K562 (cell line): ENCODE data around the gene CDT1. TPM values are rescaled to one million over a fixed set of nuclear protein-coding genes. Genes with fewer than 3 reads are reported as not detected.

Source experiments
- ATAC-seq: fragments of 200-7000 bp; cut with Tn5 transposase; 3 replicates; pipeline ENCODE4 v1.9.1; 2020; ENCODE audit warnings: moderate library complexity
- BruUV-seq: library from RNA; stranded (reverse); fragments of 400-500 nt; replicated peaks from 2 replicates; lab custom pipeline; 2021; lab: Mats Ljungman, UMichigan
- CTCF ChIA-PET: fragments of 300-600 bp; formaldehyde crosslinking; extraction: SDS; loops from one replicate; lab custom pipeline; 2021; ENCODE audit warnings: low intra/inter-chr PET ratio; lab: Yijun Ruan, JAX
- POLR2A ChIA-PET: fragments of 300-600, 350-650 bp; sonication (Branson Sonifier 250); formaldehyde crosslinking; extraction: SDS; loops from one replicate; lab custom pipeline; 2021; ENCODE audit warnings: antibody characterized with exemption, inconsistent platforms; lab: Yijun Ruan, JAX
- DNase-seq, 4 experiments: peaks; one replicate each; pipeline versions ENCODE4 v3.0.0 to v3.0.0-alpha.2; 2011 to 2018; ENCODE audit warnings: low spot score in 3 of 4, mixed read lengths in 3 of 4; ENCODE audit errors: extremely low read depth in 1 of 4
- FAIRE-seq: peaks from 2 replicates; lab custom pipeline; 2011; peaks lifted over from hg19 to GRCh38; lab: Jason Lieb, UNC
- H2AFZ ChIP-seq: 2 replicates; pipeline ENCODE4 v1.6.0; 2011; ENCODE audit warnings: low read depth, low read length, control low read depth, inconsistent platforms
- H3K27ac ChIP-seq: fragments of 200-600 bp; 3 replicates; pipeline ENCODE4 v1.8.0; 2011; ENCODE audit warnings: low read depth, mild to moderate bottlenecking, control low read depth, inconsistent platforms, low read length, moderate library complexity, mixed read lengths; ENCODE audit errors: extremely low read depth
- H3K27me3 ChIP-seq, 2 experiments: fragments of 300-600 bp in 1 of 2; 2 replicates in 1 of 2; 3 replicates in 1 of 2; pipeline versions ENCODE4 v1.6.0 to v1.8.0; 2011; ENCODE audit warnings: inconsistent platforms in 2 of 2, low read length in 2 of 2, mild to moderate bottlenecking in 1 of 2, mixed read lengths in 1 of 2, moderate library complexity in 1 of 2; ENCODE audit not compliant: control insufficient read depth in 2 of 2, insufficient read depth in 2 of 2
- H3K36me3 ChIP-seq: fragments of 300-600 bp; 3 replicates; pipeline ENCODE4 v1.8.0; 2011; ENCODE audit warnings: mild to moderate bottlenecking, low read length, inconsistent platforms; ENCODE audit not compliant: control insufficient read depth, insufficient read depth
- H3K4me1 ChIP-seq, 2 experiments: fragments of 200-600 bp in 1 of 2; replicated peaks in 1 of 2; 2 replicates in 1 of 2; 3 replicates in 1 of 2; pipeline versions ENCODE4 v1.5.1 to v1.8.0; 2011; ENCODE audit warnings: inconsistent platforms in 2 of 2, low read length in 2 of 2, mild to moderate bottlenecking in 1 of 2, mixed read lengths in 1 of 2, moderate library complexity in 1 of 2; ENCODE audit not compliant: control insufficient read depth in 2 of 2, insufficient read depth in 2 of 2
- H3K4me2 ChIP-seq: 2 replicates; pipeline ENCODE4 v1.6.1; 2011; ENCODE audit warnings: low read length, control low read depth, inconsistent platforms, mixed read lengths; ENCODE audit not compliant: insufficient read depth
- H3K4me3 ChIP-seq: fragments of 200-600 bp; sonication (generic), shearing (Covaris generic); 2 replicates; pipeline ENCODE4 v1.5.1; 2016; ENCODE audit warnings: control low read depth, inconsistent platforms
- H3K79me2 ChIP-seq: fragments of 200-600 bp; 3 replicates; pipeline ENCODE4 v1.8.0; 2011; ENCODE audit warnings: low read length, inconsistent platforms; ENCODE audit not compliant: control insufficient read depth, insufficient read depth
- H3K9ac ChIP-seq, 2 experiments: 2 replicates each; pipeline versions ENCODE4 v1.6.0 to v1.6.1; 2011; ENCODE audit warnings: low read depth in 2 of 2, low read length in 2 of 2, control low read depth in 1 of 2, inconsistent platforms in 1 of 2, mild to moderate bottlenecking in 1 of 2, mixed read lengths in 1 of 2; ENCODE audit not compliant: insufficient read depth in 1 of 2
- H3K9me1 ChIP-seq: one replicate; pipeline ENCODE4 v1.6.0; 2011; ENCODE audit warnings: inconsistent platforms, mild to moderate bottlenecking, low read length, moderate library complexity; ENCODE audit not compliant: control insufficient read depth, insufficient read depth
- H3K9me3 ChIP-seq: replicated peaks from 2 replicates; pipeline ENCODE4 v1.5.1; 2011; ENCODE audit warnings: low read depth, low read length, inconsistent platforms; ENCODE audit not compliant: control insufficient read depth, insufficient read depth
- H4K20me1 ChIP-seq: replicated peaks from 2 replicates; pipeline ENCODE4 v1.6.1; 2011; ENCODE audit warnings: low read length, inconsistent platforms, mixed read lengths; ENCODE audit not compliant: control insufficient read depth, insufficient read depth
- DIDO1 ChIP-seq: fragments of 450-650 bp; IDR thresholded peaks from 2 replicates; pipeline ENCODE4 v1.6.1; 2016; ENCODE audit warnings: low read depth, missing biosample characterization, missing genetic modification characterization
- EP300 ChIP-seq: IDR thresholded peaks from 2 replicates; pipeline ENCODE4 v1.6.1; 2012; ENCODE audit warnings: low read length, improper control_type of control experiment
- GATA2 ChIP-seq: sonication (generic); formaldehyde crosslinking; IDR thresholded peaks from 2 replicates; pipeline ENCODE4 v1.4.0; 2020; ENCODE audit warnings: mild to moderate bottlenecking, missing genetic modification reagents
- KDM1A ChIP-seq, 2 experiments: fragments of 450-650 bp; IDR thresholded peaks; 2 replicates each; pipeline ENCODE4 v1.6.1; 2016; ENCODE audit warnings: mild to moderate bottlenecking in 2 of 2
- NELFE ChIP-seq: IDR thresholded peaks from 2 replicates; pipeline ENCODE4 v1.6.1; 2011; ENCODE audit warnings: mild to moderate bottlenecking; ENCODE audit not compliant: insufficient read depth, insufficient read length
- NONO ChIP-seq, 2 experiments: fragments of 200-400 bp in 1 of 2; fragments of 450-650 bp in 1 of 2; formaldehyde crosslinking in 1 of 2; IDR thresholded peaks; 2 replicates each; pipeline ENCODE4 v1.6.1; 2017; ENCODE audit warnings: low read depth in 2 of 2, mild to moderate bottlenecking in 2 of 2, moderate library complexity in 2 of 2, low read length in 1 of 2
- POLR2B ChIP-seq: fragments of 450-650 bp; IDR thresholded peaks from 2 replicates; pipeline ENCODE4 v1.6.1; 2018; ENCODE audit warnings: low read depth; ENCODE audit not compliant: partially characterized antibody
- RCOR1 ChIP-seq, 2 experiments: IDR thresholded peaks; 2 replicates each; pipeline ENCODE4 v1.6.1; 2012; ENCODE audit warnings: low read depth in 2 of 2, low read length in 2 of 2, borderline replicate concordance in 1 of 2, improper control_type of control experiment in 1 of 2
- SMAD4 ChIP-seq: fragments of 250-450 bp; sonication (Bioruptor Pico); conservative IDR thresholded peaks from 2 replicates; pipeline ENCODE4 v1.8.0; 2021; ENCODE audit warnings: inconsistent platforms, mild to moderate bottlenecking, moderate library complexity
- TCF3 ChIP-seq: sonication (generic); formaldehyde crosslinking; IDR thresholded peaks from 2 replicates; pipeline ENCODE4 v1.4.0; 2020; ENCODE audit warnings: mild to moderate bottlenecking, missing genetic modification reagents
- TEAD1 ChIP-seq, 2 experiments: fragments of 450-650 bp in 1 of 2; sonication (generic) in 1 of 2; formaldehyde crosslinking; IDR thresholded peaks; 2 replicates each; pipeline versions ENCODE4 v1.4.0 to v1.8.0; 2020 to 2022; ENCODE audit warnings: mild to moderate bottlenecking in 2 of 2, missing genetic modification reagents in 1 of 2
- ZC3H11A ChIP-seq: IDR thresholded peaks from 2 replicates; pipeline ENCODE4 v1.6.1; 2012; ENCODE audit warnings: low read depth, low read length, improper control_type of control experiment
- ZNF12 ChIP-seq: sonication (generic); formaldehyde crosslinking; IDR thresholded peaks from 2 replicates; pipeline ENCODE4 v1.4.0; 2020; ENCODE audit warnings: mild to moderate bottlenecking, missing genetic modification reagents
- ZNF263 ChIP-seq: sonication (generic); formaldehyde crosslinking; IDR thresholded peaks from 2 replicates; pipeline ENCODE4 v1.8.0; 2022; ENCODE audit warnings: mild to moderate bottlenecking, missing genetic modification reagents, borderline replicate concordance
- ZNF589 ChIP-seq: fragments of 200-800 bp; sonication (Bioruptor generic); IDR thresholded peaks from 2 replicates; pipeline ENCODE4 v1.6.1; 2016; ENCODE audit warnings: low read depth, missing genetic modification characterization, missing compliant biosample characterization
- ZNF780A ChIP-seq: fragments of 250-450 bp; sonication (Bioruptor Pico); IDR thresholded peaks from 2 replicates; pipeline ENCODE4 v1.5.0; 2021; ENCODE audit warnings: mild to moderate bottlenecking
- WGBS: fragments of 100-300 bp; shearing (Covaris generic); methylation state at CpG from one replicate; pipeline ENCODE4 v1.1.6; 2016; ENCODE audit warnings: low coverage, mixed read lengths; ENCODE audit not compliant: insufficient coverage; ENCODE audit errors: missing lambda C conversion rate; 5-methylcytosine and 5-hydroxymethylcytosine counted together
- in situ Hi-C: fragments of 300-500 bp; cut with MboI; formaldehyde crosslinking; loops from 4 replicates; pipeline ENCODE4 v1.15.0; 2018; ENCODE audit warnings: inconsistent platforms, mixed read lengths
- intact Hi-C: fragments of 100-400 bp; cut with micrococcal nuclease; formaldehyde crosslinking; loops from 2 replicates; pipeline ENCODE4 v1.14.2; 2022
- polyA plus RNA-seq, 8 experiments: library from polyadenylated mRNA; depleted of rRNA in 4 of 8; stranded (reverse) in 5 of 8; unstranded in 3 of 8; fragments of >200 nt; fragmentation: Nextera tagmentation in 2 of 8; fragmentation: Illumina TruSeq in 1 of 8; extraction: Ambion mirVana in 2 of 8; extraction: Trizol in 1 of 8; gene quantifications; 2 replicates each; pipeline versions ENCODE4 v1.2.1 to v1.2.3, GENCODE V29; 2011 to 2014; ENCODE audit warnings: inconsistent platforms in 1 of 8, missing spikeins in 1 of 8
- total RNA-seq, 7 experiments: library from RNA; depleted of rRNA in 6 of 7; stranded (reverse); fragments of >200 nt in 6 of 7; fragmentation: Illumina TruSeq in 2 of 7; extraction: Trizol in 2 of 7; gene quantifications; 2 replicates each; pipeline versions ENCODE4 v1.2.1 to v1.2.3, GENCODE V29; 2011 to 2021; ENCODE audit warnings: low replicate concordance in 1 of 7
- TF ChIP-seq, protein P1 (sequence below): fragments of 250-450 bp; sonication (Bioruptor Pico); IDR thresholded peaks from 2 replicates; pipeline ENCODE4 v1.5.0; 2020; ENCODE audit warnings: mild to moderate bottlenecking
- TF ChIP-seq, protein P2 (sequence below): fragments of 450-650 bp; IDR thresholded peaks from 2 replicates; pipeline ENCODE4 v1.6.1; 2016
- TF ChIP-seq, protein P3 (sequence below), 2 experiments: fragments of 450-650 bp; conservative IDR thresholded peaks; 2 replicates each; pipeline ENCODE4 v1.6.1; 2017; ENCODE audit warnings: mild to moderate bottlenecking in 2 of 2, moderate library complexity in 2 of 2

Gene CDT1
- total and polyA plus RNA-seq, 9 of the 15 experiments (the other 6 are each of a cell fraction or from before 2014, with no cell fraction given) = 0.92 to 178 (median 14.2) TPM

DNA sequence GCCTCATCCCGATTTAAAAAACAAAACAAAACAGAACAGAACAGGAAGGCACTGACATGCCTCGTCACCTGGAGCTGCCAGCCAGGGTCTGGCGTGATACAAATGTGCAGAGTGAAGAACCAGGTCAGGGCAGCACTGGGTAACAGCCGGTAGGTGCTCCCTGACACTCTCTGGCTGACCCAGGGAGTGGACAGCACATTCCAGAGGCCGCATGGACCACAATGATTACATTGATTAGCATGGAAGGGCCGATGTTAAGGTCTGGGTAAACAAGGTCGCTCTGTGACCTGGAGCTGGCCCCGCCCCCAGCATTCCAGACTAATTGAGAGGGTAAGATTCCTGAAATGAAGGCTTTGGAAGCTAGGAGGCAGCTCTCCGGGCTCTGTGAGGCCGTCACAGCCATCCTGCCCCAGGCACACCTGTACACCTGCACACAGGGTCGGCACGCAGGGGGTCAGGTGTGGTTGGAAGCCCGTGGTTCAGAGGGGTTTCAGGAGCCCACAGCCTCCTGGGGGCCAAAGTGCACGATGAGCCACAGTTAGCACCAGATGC is 40.0 kb upstream of the CDT1 start:
- peak overlapping the region; percentile 27; the same call in 1 of the 3 replicates for H3K27ac ChIP-seq
- peak overlapping the region in 1 of 2 experiments; percentile 72; a peak in 2 of 4 replicates for H3K9ac ChIP-seq
- no peak overlapping the region for H2AFZ ChIP-seq
- H3K9me3 ChIP-seq = no peaks in the 10 kb centered on the region
- no peak overlapping the region for H3K4me2 ChIP-seq
- ChIA-PET CTCF (no interaction called here), POLR2A (interaction anchor here (0.7 to 5.6 kb wide), 8 partner anchors 7 to 71 kb away, joined by 3 to 26 read pairs (median 6); no protein-coding TSS in a partner anchor)
- peaks cover 100% of the 10 kb centered on the region for H3K79me2 ChIP-seq
- 70% methylated on average over 14 of the region's 14 CpGs for WGBS
- BruUV-seq = no TSS peak
- DNase-seq = peak in 3 of 4 experiments; percentile 50 to 60 (median 50)
- no peaks in the 10 kb centered on the region for H3K27me3 ChIP-seq
- peaks cover 36% of the 10 kb centered on the region for H3K9me1 ChIP-seq
- peaks cover 39 to 96% of the 10 kb centered on the region in 2 experiments for H3K4me1 ChIP-seq
- peaks cover 93% of the 10 kb centered on the region for H3K36me3 ChIP-seq
- peaks cover 86% of the 10 kb centered on the region for H4K20me1 ChIP-seq
- peak; percentile 82 for FAIRE-seq
- peak; percentile 28 for ATAC-seq
- H3K4me3 ChIP-seq = no peak overlapping the region
- intact Hi-C loops = no loop called here
- in situ Hi-C loops = no loop called here
- TF ChIP-seq ZNF12 (CRISPR knock-in tag) (no peak), NONO (IDR thresholded peaks at IDR 0.05; ENCODE audit: low read depth in 2 of 2, low read length in 1 of 2) (0 out of 4 replicates have a peak, but pooled peaks of 1 of the 2 experiments have one; percentile 19), EP300 (peak; percentile 27; the same call in 1 of the 2 replicates), NELFE (no peak), RCOR1 (IDR thresholded peaks at IDR 0.05; ENCODE audit: borderline replicate concordance in 1 of 2, low read depth in 2 of 2, low read length in 2 of 2) (peak in 1 of 2 experiments; percentile 80; a peak in 2 of 4 replicates), ZC3H11A (no peak), GATA2 (0 out of 2 replicates have a peak, but pooled peaks have one; percentile 54), POLR2B (peak; percentile 42), ZNF589 (CRISPR knock-in tag) (no peak), ZNF263 (peak; percentile 70; the same call in 1 of the 2 replicates), ZNF780A (CRISPR knock-in tag) (no peak), KDM1A (IDR thresholded peaks at IDR 0.05) (peak in 1 of 2 experiments; percentile 88; a peak in 3 of 4 replicates), TCF3 (CRISPR knock-in tag) (peak; percentile 82), SMAD4 (CRISPR knock-in tag) (peak; percentile 32), TEAD1 (CRISPR knock-in tag; IDR thresholded peaks at IDR 0.05) (peak; percentile 79 to 96; a peak in 3 of 4 replicates), DIDO1 (tag) (no peak)
- TF ChIP-seq, protein P1, sequence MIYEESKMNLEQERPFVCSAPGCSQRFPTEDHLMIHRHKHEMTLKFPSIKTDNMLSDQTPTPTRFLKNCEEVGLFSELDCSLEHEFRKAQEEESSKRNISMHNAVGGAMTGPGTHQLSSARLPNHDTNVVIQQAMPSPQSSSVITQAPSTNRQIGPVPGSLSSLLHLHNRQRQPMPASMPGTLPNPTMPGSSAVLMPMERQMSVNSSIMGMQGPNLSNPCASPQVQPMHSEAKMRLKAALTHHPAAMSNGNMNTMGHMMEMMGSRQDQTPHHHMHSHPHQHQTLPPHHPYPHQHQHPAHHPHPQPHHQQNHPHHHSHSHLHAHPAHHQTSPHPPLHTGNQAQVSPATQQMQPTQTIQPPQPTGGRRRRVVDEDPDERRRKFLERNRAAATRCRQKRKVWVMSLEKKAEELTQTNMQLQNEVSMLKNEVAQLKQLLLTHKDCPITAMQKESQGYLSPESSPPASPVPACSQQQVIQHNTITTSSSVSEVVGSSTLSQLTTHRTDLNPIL = no peak
- TF ChIP-seq, protein P2, sequence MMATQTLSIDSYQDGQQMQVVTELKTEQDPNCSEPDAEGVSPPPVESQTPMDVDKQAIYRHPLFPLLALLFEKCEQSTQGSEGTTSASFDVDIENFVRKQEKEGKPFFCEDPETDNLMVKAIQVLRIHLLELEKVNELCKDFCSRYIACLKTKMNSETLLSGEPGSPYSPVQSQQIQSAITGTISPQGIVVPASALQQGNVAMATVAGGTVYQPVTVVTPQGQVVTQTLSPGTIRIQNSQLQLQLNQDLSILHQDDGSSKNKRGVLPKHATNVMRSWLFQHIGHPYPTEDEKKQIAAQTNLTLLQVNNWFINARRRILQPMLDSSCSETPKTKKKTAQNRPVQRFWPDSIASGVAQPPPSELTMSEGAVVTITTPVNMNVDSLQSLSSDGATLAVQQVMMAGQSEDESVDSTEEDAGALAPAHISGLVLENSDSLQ = 0 out of 2 replicates have a peak, but pooled peaks have one; percentile 18
- TF ChIP-seq, protein P3, sequence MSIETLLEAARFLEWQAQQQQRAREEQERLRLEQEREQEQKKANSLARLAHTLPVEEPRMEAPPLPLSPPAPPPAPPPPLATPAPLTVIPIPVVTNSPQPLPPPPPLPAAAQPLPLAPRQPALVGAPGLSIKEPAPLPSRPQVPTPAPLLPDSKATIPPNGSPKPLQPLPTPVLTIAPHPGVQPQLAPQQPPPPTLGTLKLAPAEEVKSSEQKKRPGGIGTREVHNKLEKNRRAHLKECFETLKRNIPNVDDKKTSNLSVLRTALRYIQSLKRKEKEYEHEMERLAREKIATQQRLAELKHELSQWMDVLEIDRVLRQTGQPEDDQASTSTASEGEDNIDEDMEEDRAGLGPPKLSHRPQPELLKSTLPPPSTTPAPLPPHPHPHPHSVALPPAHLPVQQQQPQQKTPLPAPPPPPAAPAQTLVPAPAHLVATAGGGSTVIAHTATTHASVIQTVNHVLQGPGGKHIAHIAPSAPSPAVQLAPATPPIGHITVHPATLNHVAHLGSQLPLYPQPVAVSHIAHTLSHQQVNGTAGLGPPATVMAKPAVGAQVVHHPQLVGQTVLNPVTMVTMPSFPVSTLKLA (conservative IDR thresholded peaks at IDR 0.05) = peak in 1 of 2 experiments; percentile 61; a peak in 2 of 4 replicates
